HEK293 (cell line): ENCODE measurements around the gene VPS33A.

Experiments
- CTCF ChIA-PET: fragments of 350-600 bp; formaldehyde crosslinking; extraction: SDS; loops from one replicate; lab custom pipeline; 2021; ENCODE audit warnings: antibody characterized with exemption; lab: Yijun Ruan, JAX
- POLR2A ChIA-PET: fragments of 300-600 bp; formaldehyde crosslinking; extraction: SDS; loops from one replicate; lab custom pipeline; 2020; ENCODE audit warnings: antibody characterized with exemption, inconsistent platforms; lab: Yijun Ruan, JAX
- H3K27ac ChIP-seq: fragments of 200-500 bp; sonication (Bioruptor generic); 2 replicates; pipeline ENCODE4 v1.5.1; 2014; ENCODE audit warnings: low read depth, low read length, control low read depth, inconsistent platforms; ENCODE audit errors: extremely low read depth
- H3K36me3 ChIP-seq, 2 experiments: fragments of 200-500 bp in 1 of 2; sonication (Bioruptor generic) in 1 of 2; 1 replicate in 1 of 2; 2 replicates in 1 of 2; pipeline ENCODE4 v1.5.1; 2014 to 2017; ENCODE audit warnings: inconsistent platforms in 2 of 2, low read length in 2 of 2; ENCODE audit not compliant: control insufficient read depth in 2 of 2, insufficient read depth in 1 of 2
- H3K4me1 ChIP-seq: fragments of 200-500 bp; sonication (Bioruptor generic); 2 replicates; pipeline ENCODE4 v1.5.1; 2014; ENCODE audit warnings: mild to moderate bottlenecking, low read length, inconsistent platforms; ENCODE audit not compliant: control insufficient read depth, insufficient read depth
- H3K4me3 ChIP-seq: 2 replicates; pipeline ENCODE4 v1.5.1; 2011; ENCODE audit warnings: low read depth, mild to moderate bottlenecking, control low read depth, low read length, moderate library complexity
- H3K9me3 ChIP-seq: fragments of 200-500 bp; sonication (Bioruptor generic); 2 replicates; pipeline ENCODE4 v1.5.1; 2014; ENCODE audit warnings: low read depth, low read length, inconsistent platforms; ENCODE audit not compliant: control insufficient read depth, insufficient read depth
- EGR2 ChIP-seq: fragments of 450-650 bp; formaldehyde crosslinking; IDR thresholded peaks from 2 replicates; pipeline ENCODE4 v1.5.1; 2016; ENCODE audit warnings: low read depth, missing biosample characterization, missing genetic modification characterization
- GLI4 ChIP-seq: fragments of 450-650 bp; formaldehyde crosslinking; IDR thresholded peaks from 2 replicates; pipeline ENCODE4 v1.5.1; 2016; ENCODE audit warnings: missing biosample characterization, missing genetic modification characterization
- KLF10 ChIP-seq: fragments of 450-650 bp; IDR thresholded peaks from 2 replicates; pipeline ENCODE4 v1.5.1; 2018; ENCODE audit warnings: missing biosample characterization, mild to moderate bottlenecking, missing genetic modification characterization
- SETDB1 ChIP-seq: IDR thresholded peaks from one replicate; pipeline ENCODE4 v1.6.1; 2017; ENCODE audit warnings: mild to moderate bottlenecking, low read length, moderate library complexity, mixed read lengths; ENCODE audit not compliant: insufficient read length
- SP7 ChIP-seq: fragments of 450-650 bp; formaldehyde crosslinking; IDR thresholded peaks from 2 replicates; pipeline ENCODE4 v1.5.1; 2016; ENCODE audit warnings: missing biosample characterization, missing genetic modification characterization
- YY2 ChIP-seq: fragments of 450-650 bp; formaldehyde crosslinking; IDR thresholded peaks from 2 replicates; pipeline ENCODE4 v1.5.1; 2016; ENCODE audit warnings: missing biosample characterization, missing genetic modification characterization
- ZBTB7A ChIP-seq: fragments of 450-650 bp; formaldehyde crosslinking; IDR thresholded peaks from 2 replicates; pipeline ENCODE4 v1.5.1; 2016; ENCODE audit warnings: low read depth, missing biosample characterization, missing genetic modification characterization
- ZFP3 ChIP-seq: fragments of 450-650 bp; formaldehyde crosslinking; IDR thresholded peaks from 2 replicates; pipeline ENCODE4 v1.5.1; 2016; ENCODE audit warnings: low read depth, missing biosample characterization, missing genetic modification characterization
- ZNF138 ChIP-seq: fragments of 450-650 bp; formaldehyde crosslinking; IDR thresholded peaks from 2 replicates; pipeline ENCODE4 v1.5.1; 2016; ENCODE audit warnings: missing biosample characterization, missing genetic modification characterization, borderline replicate concordance
- ZNF146 ChIP-seq: fragments of 450-650 bp; formaldehyde crosslinking; IDR thresholded peaks from 2 replicates; pipeline ENCODE4 v1.5.1; 2016; ENCODE audit warnings: missing biosample characterization, missing genetic modification characterization
- ZNF155 ChIP-seq: fragments of 450-650 bp; formaldehyde crosslinking; IDR thresholded peaks from 2 replicates; pipeline ENCODE4 v1.5.1; 2016; ENCODE audit warnings: missing biosample characterization, missing genetic modification characterization
- ZNF16 ChIP-seq: fragments of 450-650 bp; formaldehyde crosslinking; IDR thresholded peaks from 2 replicates; pipeline ENCODE4 v1.5.1; 2016; ENCODE audit warnings: low read depth, missing biosample characterization, missing genetic modification characterization
- ZNF184 ChIP-seq: fragments of 450-650 bp; IDR thresholded peaks from 2 replicates; pipeline ENCODE4 v1.5.1; 2018; ENCODE audit warnings: missing biosample characterization, mild to moderate bottlenecking, missing genetic modification characterization
- ZNF211 ChIP-seq: fragments of 450-650 bp; formaldehyde crosslinking; IDR thresholded peaks from 2 replicates; pipeline ENCODE4 v1.5.1; 2016; ENCODE audit warnings: low read depth, missing biosample characterization, missing genetic modification characterization
- ZNF221 ChIP-seq: fragments of 450-650 bp; formaldehyde crosslinking; IDR thresholded peaks from 2 replicates; pipeline ENCODE4 v1.5.1; 2017; ENCODE audit warnings: missing biosample characterization, missing genetic modification characterization, borderline replicate concordance
- ZNF24 ChIP-seq: fragments of 450-650 bp; formaldehyde crosslinking; IDR thresholded peaks from 2 replicates; pipeline ENCODE4 v1.5.1; 2016; ENCODE audit warnings: missing biosample characterization, missing genetic modification characterization
- ZNF248 ChIP-seq: fragments of 450-650 bp; formaldehyde crosslinking; IDR thresholded peaks from 2 replicates; pipeline ENCODE4 v1.5.1; 2017; ENCODE audit warnings: missing biosample characterization, missing genetic modification characterization
- ZNF416 ChIP-seq: fragments of 450-650 bp; formaldehyde crosslinking; IDR thresholded peaks from 2 replicates; pipeline ENCODE4 v1.5.1; 2016; ENCODE audit warnings: missing biosample characterization, missing genetic modification characterization
- ZSCAN23 ChIP-seq: fragments of 450-650 bp; formaldehyde crosslinking; IDR thresholded peaks from 2 replicates; pipeline ENCODE4 v1.5.1; 2016; ENCODE audit warnings: missing biosample characterization, missing genetic modification characterization
- TF ChIP-seq, protein P1 (sequence below): fragments of 450-650 bp; formaldehyde crosslinking; IDR thresholded peaks from 2 replicates; pipeline ENCODE4 v1.5.1; 2016; ENCODE audit warnings: missing biosample characterization, missing genetic modification characterization
- TF ChIP-seq, protein P2 (sequence below): fragments of 450-650 bp; formaldehyde crosslinking; IDR thresholded peaks from 2 replicates; pipeline ENCODE4 v1.5.1; 2016; ENCODE audit warnings: missing biosample characterization, missing genetic modification characterization
- TF ChIP-seq, protein P3 (sequence below): fragments of 450-650 bp; formaldehyde crosslinking; IDR thresholded peaks from 2 replicates; pipeline ENCODE4 v1.5.1; 2016; ENCODE audit warnings: missing biosample characterization, missing genetic modification characterization
- TF ChIP-seq, protein P4 (sequence below): IDR thresholded peaks from 2 replicates; pipeline ENCODE4 v1.6.1; 2011; ENCODE audit warnings: mild to moderate bottlenecking, low read depth, low read length, borderline replicate concordance
- TF ChIP-seq, protein P5 (sequence below): fragments of 450-650 bp; formaldehyde crosslinking; IDR thresholded peaks from 2 replicates; pipeline ENCODE4 v1.5.1; 2016; ENCODE audit warnings: missing biosample characterization, missing genetic modification characterization
- TF ChIP-seq, protein P6 (sequence below): fragments of 450-650 bp; formaldehyde crosslinking; optimal IDR thresholded peaks from 2 replicates; pipeline ENCODE3; 2016; ENCODE audit warnings: missing biosample characterization, mild to moderate bottlenecking, missing genetic modification characterization

VPS33A gene

DNA sequence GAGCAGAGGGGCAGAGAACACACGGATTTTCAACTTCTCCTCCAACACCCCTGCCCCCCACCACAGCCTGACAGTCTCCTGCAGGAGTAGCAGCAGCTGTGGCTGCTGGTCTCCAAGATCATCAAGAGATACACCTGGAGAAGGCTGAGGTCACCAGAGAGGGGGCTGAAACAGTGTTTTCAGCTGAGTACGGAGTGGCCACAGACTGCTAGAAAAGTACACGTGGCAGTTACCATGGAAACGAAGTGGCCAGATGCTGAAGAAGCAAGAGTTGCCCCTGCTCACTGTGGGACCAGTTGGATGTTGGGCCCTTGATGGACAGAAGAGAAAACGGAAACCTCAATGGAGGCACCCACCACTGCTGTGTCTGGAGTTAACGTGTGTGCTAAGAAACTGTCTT, 35.5 kb downstream of the VPS33A start:
- TF ChIP-seq KLF10 (tag by site-specific recombination), result no peak
- no peak for TF ChIP-seq ZNF248 (tag by site-specific recombination)
- TF ChIP-seq, protein P1, sequence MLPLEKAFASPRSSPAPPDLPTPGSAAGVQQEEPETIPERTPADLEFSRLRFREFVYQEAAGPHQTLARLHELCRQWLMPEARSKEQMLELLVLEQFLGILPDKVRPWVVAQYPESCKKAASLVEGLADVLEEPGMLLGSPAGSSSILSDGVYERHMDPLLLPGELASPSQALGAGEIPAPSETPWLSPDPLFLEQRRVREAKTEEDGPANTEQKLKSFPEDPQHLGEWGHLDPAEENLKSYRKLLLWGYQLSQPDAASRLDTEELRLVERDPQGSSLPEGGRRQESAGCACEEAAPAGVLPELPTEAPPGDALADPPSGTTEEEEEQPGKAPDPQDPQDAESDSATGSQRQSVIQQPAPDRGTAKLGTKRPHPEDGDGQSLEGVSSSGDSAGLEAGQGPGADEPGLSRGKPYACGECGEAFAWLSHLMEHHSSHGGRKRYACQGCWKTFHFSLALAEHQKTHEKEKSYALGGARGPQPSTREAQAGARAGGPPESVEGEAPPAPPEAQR (tag by site-specific recombination), result no peak
- TF ChIP-seq, protein P2, sequence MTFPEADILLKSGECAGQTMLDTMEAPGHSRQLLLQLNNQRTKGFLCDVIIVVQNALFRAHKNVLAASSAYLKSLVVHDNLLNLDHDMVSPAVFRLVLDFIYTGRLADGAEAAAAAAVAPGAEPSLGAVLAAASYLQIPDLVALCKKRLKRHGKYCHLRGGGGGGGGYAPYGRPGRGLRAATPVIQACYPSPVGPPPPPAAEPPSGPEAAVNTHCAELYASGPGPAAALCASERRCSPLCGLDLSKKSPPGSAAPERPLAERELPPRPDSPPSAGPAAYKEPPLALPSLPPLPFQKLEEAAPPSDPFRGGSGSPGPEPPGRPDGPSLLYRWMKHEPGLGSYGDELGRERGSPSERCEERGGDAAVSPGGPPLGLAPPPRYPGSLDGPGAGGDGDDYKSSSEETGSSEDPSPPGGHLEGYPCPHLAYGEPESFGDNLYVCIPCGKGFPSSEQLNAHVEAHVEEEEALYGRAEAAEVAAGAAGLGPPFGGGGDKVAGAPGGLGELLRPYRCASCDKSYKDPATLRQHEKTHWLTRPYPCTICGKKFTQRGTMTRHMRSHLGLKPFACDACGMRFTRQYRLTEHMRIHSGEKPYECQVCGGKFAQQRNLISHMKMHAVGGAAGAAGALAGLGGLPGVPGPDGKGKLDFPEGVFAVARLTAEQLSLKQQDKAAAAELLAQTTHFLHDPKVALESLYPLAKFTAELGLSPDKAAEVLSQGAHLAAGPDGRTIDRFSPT (tag by site-specific recombination), result no peak
- TF ChIP-seq ZBTB7A (tag by site-specific recombination), result no peak
- TF ChIP-seq ZNF24 (tag by site-specific recombination), result no peak
- TF ChIP-seq SP7 (tag by site-specific recombination), result no peak
- no peak for TF ChIP-seq ZNF416 (tag by site-specific recombination)
- TF ChIP-seq, protein P3, sequence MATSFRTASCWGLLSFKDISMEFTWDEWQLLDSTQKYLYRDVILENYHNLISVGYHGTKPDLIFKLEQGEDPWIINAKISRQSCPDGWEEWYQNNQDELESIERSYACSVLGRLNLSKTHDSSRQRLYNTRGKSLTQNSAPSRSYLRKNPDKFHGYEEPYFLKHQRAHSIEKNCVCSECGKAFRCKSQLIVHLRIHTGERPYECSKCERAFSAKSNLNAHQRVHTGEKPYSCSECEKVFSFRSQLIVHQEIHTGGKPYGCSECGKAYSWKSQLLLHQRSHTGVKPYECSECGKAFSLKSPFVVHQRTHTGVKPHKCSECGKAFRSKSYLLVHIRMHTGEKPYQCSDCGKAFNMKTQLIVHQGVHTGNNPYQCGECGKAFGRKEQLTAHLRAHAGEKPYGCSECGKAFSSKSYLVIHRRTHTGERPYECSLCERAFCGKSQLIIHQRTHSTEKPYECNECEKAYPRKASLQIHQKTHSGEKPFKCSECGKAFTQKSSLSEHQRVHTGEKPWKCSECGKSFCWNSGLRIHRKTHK, result no peak
- TF ChIP-seq EGR2 (tag by site-specific recombination), result no peak
- no peak for TF ChIP-seq ZSCAN23 (tag by site-specific recombination)
- POLR2A ChIA-PET, result interaction anchor here (0.5 kb wide), 1 partner anchor 924 kb away, joined by 7 read pairs; no protein-coding TSS in a partner anchor
- Histone ChIP-seq H3K36me3 (peaks cover 9 to 48% of the 10 kb centered on the region in 2 experiments; a peak in 2 of 3 replicates), H3K9me3 (no peaks in the 10 kb centered on the region), H3K4me1 (peaks cover 7% of the 10 kb centered on the region), H3K4me3 (no peak overlapping the region), H3K27ac (no peak overlapping the region)
- CTCF ChIA-PET, result no interaction called here

DNA sequence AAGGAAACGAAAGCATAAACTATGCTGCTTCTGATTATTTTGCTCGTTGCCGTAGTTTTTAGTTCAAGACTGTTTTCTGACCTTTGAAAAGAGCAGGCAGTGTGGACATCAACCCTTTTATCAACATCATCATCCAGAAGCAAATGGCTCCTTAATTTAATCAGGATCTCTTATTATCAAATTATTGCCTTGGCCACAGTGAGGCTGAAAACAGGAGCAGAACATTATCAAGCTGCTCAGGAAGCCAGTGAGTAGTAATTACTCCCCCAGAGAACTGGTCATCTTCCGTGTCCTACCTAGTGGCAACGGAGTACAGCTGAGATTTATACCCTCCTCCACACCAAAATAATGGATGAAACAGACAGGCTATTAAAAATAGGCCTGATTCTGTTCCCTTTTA, 38.2 kb downstream of the VPS33A start:
- no peak overlapping the region for H3K4me3 ChIP-seq
- ChIA-PET CTCF (interaction anchor here (0.6 kb wide), 1 partner anchor 670 kb away, joined by 3 read pairs; no protein-coding TSS in a partner anchor), POLR2A (no interaction called here)
- peaks cover 11% of the 10 kb centered on the region for H3K4me1 ChIP-seq
- H3K9me3 ChIP-seq, result no peaks in the 10 kb centered on the region
- H3K36me3 ChIP-seq, result peaks cover 6 to 39% of the 10 kb centered on the region in 2 experiments; a peak in 2 of 3 replicates
- H3K27ac ChIP-seq, result no peak overlapping the region
- TF ChIP-seq SETDB1 (no peak), ZNF221 (tag by site-specific recombination) (no peak), GLI4 (no peak), ZNF16 (tag by site-specific recombination) (no peak), ZNF184 (no peak), ZNF155 (tag by site-specific recombination) (no peak), YY2 (tag by site-specific recombination) (no peak), SP7 (tag by site-specific recombination) (no peak), ZNF211 (tag by site-specific recombination) (no peak), ZNF146 (tag by site-specific recombination) (no peak), ZNF138 (tag by site-specific recombination) (no peak), ZBTB7A (tag by site-specific recombination) (no peak), ZFP3 (no peak)
- TF ChIP-seq, protein P4, sequence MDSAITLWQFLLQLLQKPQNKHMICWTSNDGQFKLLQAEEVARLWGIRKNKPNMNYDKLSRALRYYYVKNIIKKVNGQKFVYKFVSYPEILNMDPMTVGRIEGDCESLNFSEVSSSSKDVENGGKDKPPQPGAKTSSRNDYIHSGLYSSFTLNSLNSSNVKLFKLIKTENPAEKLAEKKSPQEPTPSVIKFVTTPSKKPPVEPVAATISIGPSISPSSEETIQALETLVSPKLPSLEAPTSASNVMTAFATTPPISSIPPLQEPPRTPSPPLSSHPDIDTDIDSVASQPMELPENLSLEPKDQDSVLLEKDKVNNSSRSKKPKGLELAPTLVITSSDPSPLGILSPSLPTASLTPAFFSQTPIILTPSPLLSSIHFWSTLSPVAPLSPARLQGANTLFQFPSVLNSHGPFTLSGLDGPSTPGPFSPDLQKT, result no peak
- TF ChIP-seq, protein P5, sequence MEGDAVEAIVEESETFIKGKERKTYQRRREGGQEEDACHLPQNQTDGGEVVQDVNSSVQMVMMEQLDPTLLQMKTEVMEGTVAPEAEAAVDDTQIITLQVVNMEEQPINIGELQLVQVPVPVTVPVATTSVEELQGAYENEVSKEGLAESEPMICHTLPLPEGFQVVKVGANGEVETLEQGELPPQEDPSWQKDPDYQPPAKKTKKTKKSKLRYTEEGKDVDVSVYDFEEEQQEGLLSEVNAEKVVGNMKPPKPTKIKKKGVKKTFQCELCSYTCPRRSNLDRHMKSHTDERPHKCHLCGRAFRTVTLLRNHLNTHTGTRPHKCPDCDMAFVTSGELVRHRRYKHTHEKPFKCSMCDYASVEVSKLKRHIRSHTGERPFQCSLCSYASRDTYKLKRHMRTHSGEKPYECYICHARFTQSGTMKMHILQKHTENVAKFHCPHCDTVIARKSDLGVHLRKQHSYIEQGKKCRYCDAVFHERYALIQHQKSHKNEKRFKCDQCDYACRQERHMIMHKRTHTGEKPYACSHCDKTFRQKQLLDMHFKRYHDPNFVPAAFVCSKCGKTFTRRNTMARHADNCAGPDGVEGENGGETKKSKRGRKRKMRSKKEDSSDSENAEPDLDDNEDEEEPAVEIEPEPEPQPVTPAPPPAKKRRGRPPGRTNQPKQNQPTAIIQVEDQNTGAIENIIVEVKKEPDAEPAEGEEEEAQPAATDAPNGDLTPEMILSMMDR (tag by site-specific recombination), result no peak
- TF ChIP-seq, protein P6, sequence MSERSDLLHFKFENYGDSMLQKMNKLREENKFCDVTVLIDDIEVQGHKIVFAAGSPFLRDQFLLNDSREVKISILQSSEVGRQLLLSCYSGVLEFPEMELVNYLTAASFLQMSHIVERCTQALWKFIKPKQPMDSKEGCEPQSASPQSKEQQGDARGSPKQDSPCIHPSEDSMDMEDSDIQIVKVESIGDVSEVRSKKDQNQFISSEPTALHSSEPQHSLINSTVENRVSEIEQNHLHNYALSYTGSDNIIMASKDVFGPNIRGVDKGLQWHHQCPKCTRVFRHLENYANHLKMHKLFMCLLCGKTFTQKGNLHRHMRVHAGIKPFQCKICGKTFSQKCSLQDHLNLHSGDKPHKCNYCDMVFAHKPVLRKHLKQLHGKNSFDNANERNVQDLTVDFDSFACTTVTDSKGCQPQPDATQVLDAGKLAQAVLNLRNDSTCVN (tag by site-specific recombination), result no peak
